Stimulated activated CD4-positive, alpha-beta T cell treated with anti-CD3 and anti-CD28 coated beads, Interleukin-2, amount 100 ng/mL, for 24 hours (primary cell): ENCODE results near the gene PPM1B.
"Not testable (repeated sequence)": the region's sequence is repeated elsewhere in the genome, so short reads cannot be mapped to it uniquely, and the experiment has no call there.

Source experiments
- DNase-seq, 2 donors: peaks; one replicate each; pipeline ENCODE4 v3.0.0-alpha.2; 2020

The PPM1B gene

DNA sequence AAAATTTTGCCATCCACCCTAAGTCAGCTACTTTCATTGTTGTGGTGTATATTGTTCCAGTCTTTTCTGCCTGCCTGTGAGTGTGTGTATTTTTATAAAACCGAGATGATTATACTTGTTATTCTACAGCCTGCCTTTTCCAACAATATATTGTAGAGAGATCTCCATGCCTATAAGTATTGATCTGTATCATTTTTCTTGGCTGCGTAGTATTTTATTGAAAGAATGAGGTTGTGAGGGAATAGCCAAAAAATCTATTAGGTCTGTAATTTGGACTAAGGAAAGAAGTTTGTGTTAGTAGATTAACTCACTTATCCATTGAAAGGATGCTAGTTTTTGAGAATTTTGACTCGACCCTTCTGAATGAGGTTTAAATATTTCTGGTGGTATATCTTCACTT is 34.9 kb downstream of the PPM1B start:
- DNase-seq: no peak

DNA sequence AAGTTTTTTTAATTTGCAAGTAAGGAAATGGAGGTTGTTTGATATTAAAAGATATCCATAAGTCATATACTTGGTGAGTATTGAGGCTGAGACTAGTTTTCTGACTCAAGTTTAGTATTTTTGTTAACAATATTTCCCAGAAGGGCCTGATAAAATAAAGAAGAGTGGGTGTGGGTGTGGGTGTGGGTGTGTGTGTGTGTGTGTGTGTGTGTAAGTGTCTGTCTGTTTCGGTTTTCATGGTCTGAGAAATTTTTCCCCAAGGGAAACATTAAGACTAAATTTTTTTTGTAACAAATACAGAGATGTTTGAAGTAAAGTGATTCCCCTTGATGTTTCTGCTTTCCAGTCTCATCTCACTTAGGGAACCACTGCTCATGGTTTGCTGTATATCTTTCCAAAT is 36.5 kb downstream of the PPM1B start:
- peak in 1 of 2 donors; percentile 31 for DNase-seq

DNA sequence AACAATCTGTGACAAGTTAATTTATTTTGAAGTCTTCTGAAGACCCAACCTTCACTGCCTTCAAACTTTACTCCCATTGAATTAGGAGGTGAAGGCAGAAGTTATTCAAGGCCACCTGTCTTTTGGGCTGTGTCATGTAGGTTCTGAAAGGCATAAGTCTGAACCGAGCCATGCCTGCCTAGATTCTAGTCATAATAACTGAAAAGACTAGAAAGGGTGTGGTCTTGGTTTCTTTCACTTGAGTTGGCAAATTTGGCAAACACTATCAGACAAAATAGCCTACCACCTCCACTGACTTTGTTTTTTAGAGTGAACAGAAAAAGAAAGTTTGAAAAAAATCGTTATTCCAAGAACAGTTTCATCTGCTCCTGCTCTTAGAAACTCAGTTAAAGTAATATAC is 38.4 kb downstream of the PPM1B start:
- no peak for DNase-seq

DNA sequence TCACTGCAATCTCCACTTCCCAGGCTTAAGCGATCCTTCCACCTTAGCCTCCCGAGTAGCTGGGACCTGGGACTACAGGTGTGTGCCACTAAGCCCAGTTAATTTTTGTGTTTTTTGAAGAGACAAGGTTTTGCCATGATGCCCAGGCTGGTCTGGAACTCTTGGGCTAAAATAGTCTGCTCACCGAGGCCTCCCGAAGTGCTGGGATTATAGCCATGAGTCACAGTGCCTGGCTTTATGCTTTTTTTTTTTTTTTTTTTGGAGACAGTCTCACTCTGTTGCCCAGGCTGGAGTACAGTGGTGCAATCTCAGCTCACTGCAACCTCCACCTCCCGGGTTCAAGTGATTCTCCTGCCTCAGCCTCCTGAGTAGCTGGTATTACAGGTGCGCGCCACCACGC is 39.0 kb downstream of the PPM1B start:
- DNase-seq: not testable (repeated sequence)

DNA sequence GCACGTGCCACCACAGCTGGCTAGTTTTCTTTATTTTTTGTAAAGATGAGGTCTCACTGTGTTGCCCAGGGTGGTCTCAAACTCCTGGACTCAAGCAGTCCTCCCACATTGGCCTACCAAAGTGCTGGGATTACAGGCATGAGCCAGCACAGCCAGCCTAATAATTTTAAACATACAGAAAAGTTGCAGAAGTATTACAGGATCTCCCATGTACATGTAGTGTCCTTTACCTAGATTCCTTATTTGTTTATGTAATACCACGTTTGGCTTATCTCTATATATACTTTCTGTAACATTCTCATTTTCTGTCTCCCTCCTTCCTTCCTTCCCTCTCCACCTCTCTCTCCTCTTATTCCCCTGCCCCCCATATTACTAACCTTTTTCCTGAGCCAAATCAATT is 41.7 kb downstream of the PPM1B start:
- DNase-seq: no peak

DNA sequence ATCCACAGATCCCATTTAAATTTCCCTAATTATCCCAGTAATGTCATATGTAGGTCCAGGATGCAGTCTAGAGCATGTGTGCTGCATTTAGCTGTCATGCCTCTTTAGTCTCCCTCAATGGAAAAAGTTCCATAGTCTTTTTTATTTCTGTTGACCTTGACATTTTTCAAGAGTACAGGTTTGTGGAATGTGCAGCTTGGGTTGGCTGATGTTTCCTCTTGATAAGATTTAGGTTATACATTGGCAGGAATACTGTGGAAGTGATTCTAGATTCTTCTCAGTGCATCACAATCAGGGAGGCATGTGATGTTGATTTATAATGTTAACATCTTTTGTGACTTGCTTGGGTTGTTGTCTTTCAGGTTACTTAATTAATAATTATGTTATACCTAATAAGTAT is 42.5 kb downstream of the PPM1B start:
- DNase-seq: no peak

DNA sequence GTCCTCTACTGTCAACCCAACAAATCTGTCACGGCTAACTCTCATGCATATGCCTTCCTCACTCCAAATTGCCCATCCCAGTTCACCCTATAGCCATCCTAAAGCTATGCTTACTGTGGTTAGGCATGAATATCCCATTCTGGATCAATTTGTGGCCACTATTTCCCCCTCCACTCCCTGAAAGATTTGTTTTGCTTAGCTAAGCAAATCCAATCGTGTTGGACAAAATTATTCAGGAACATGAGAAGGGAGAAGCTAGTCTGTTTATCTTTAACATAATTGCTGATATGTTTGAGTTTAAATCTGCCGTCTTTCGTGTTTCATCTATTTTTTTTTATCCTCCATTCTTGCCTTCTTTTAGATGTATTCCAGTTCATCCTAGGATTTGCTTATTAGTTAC is 43.6 kb downstream of the PPM1B start:
- no peak for DNase-seq

DNA sequence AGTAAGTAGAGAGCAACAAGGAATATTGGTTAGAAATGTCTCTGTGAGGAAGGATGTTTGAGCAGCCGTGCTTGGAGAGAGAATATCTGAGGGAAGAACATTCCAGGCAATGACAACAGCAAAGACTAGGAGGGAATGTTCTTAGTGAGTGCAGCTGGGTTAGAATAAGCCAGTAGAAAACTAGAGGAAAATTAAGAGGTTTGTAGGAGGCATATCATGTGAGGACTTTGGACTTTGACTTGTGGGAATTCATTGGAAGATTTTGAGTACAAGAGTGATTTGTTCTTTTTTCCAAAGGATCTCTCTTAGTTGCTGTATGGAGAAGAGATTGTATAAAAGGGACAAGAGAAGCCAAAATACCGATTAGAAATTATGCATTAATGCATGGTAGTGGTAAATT is 47.2 kb downstream of the PPM1B start:
- DNase-seq: no peak

DNA sequence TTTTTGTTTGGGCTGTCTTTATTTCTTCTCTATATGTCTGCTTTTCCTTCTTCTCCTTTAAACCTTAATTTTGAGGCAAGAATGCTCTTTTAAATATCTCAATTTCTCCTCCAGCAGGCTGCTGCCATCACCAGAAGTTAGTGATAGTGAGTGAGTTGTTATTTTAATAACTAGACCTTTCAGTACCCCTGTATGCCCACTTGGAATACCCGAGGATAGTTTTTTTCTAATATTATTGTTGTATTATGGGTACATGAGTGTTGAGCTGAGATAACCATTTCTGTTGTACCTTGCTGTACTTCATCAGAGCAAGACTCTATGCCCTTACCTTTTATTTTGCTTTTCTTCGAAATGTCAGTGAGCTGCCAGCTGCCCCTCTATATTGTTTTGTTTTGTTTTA is 50.1 kb downstream of the PPM1B start:
- DNase-seq: no peak

DNA sequence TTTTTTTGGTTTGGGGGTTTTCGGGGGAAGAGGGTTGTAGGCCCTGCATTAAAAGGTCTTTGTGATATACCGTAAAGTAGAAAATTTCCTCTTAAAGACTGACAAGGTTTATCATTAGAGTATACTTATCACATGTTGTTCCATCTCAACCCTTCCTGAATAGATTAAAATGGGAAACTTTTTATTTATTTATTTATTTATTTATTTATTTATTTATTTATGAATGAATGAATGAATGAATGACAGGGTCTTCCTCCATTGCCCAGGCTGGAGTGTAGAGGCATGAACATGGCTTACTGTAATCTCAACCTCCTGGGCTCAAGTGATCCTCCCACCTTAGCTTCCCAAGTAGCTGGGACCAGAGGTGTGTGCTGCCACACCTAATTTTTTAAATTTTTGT is 58.1 kb downstream of the PPM1B start:
- DNase-seq: no peak

DNA sequence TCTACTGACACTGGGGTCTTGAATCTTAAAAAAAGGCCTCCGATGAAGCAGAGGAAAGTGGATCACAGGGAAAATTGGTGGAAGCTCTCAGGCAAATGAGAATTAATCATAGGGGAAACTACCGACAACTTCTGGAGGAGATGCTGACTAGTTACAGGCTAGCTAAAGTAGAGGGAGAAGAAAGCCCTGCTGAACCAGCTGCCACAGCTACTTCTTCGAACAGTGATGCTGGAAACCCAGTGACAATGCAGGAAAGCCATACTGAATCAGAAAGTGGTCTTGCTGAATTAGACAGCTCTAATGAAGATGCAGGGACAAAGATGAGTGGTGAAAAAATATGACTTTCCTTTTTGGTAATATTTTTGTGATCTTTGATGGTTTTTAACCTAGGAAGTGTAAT is 61.7 kb downstream of the PPM1B start:
- no peak for DNase-seq

DNA sequence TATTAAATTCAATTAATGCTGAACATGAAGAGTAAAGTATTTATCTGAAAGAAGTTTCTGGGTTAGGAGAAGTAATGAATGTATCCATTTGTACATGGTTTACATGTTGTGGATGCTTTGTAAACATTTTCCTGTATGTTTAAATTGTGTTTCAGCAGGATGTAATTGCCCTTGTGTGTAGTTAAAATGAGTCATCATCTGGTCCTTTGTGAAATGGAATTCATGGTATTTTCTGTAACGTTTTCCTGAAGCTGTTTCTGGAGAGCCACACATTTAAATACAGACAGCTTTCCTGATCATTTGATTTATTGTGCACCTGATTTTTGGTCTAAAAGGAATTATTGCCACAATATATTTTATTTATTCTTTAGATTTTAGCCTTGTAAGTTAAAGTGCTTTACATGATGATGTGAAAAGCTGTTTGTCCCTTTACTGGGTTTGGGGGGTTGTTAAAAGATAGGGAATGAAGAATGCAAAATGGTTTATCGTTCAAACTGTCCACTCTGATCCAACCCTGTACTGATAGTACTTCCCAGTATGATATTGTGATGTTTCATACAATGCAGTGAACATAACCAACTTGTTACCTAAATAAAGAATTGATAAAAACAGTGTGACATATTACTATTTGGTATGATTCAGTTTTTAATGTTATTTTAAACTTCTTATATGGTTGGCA is 64.9 kb downstream of the PPM1B start:
- DNase-seq: no peak

DNA sequence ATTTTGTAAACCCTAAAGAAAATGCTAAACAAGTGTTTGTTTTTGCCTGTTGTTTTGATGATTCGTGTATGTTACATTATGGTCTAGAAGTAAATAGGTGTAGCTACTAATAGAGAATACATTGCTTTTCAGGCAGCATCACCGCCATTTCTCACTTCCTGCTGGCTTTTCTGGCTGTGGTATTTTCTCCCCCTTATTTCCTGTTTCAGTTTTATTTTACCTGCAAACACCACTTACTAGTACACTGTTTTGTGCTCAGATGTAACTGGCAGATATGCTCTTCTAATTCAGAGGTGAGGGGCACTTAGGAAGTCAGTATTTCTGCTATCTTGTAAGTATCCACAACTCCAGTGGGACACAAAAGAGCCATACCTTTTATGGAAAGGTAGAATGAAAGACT is 68.5 kb downstream of the PPM1B start:
- peak in 1 of 2 donors; percentile 22 for DNase-seq

DNA sequence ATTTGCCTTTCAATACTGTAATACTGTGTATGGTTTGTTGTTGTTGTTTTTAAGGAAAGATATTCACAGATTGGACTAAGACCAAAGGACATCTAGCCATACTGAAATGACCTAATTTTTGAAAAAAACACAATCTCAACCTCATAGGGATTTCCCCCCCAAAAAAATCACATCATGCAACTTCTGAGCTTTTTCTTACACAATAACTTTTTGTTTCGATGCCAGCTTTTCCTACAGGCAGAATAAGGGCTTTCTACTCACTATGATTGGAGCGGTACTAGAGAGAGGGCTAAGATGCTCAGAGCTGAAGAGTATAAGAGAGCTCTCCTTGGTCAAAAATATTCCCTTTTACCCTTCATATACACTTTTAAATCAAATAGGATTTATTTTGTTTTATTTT is 74.2 kb downstream of the PPM1B start:
- no peak for DNase-seq

DNA sequence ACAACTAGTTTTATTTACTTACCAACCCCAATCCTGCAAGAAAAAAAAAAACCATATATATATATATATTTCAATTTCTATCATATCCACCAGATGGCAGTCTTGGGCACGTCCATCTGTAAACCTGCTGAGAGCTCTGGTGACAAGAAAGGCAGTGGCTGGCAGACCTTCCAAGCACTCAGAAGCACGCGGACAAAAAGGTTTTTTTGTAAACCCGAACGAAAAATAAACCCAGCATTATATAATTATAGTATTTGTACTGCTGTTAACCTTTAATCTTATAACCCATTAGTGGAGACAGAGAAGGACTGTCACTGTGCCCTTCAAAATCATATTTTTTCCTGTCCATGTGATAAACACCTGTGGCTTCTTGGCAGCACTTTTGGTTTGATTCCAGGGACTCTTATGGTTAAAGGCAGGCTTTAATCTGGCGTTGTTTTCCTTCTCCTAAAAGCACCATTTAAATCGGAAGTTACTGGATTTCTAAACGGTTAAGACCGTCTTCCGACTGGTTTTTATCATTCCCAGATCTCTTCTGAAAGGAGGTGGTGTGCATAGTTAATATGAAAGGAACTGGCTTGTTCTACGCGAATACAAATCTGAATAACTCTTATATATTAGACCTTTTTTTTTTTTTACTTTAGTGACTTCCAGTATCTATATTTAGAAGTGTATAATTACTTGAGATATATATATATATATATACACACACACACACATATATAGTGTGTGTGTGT is 75.6 kb downstream of the PPM1B start:
- DNase-seq: peak; percentile 51 to 55

DNA sequence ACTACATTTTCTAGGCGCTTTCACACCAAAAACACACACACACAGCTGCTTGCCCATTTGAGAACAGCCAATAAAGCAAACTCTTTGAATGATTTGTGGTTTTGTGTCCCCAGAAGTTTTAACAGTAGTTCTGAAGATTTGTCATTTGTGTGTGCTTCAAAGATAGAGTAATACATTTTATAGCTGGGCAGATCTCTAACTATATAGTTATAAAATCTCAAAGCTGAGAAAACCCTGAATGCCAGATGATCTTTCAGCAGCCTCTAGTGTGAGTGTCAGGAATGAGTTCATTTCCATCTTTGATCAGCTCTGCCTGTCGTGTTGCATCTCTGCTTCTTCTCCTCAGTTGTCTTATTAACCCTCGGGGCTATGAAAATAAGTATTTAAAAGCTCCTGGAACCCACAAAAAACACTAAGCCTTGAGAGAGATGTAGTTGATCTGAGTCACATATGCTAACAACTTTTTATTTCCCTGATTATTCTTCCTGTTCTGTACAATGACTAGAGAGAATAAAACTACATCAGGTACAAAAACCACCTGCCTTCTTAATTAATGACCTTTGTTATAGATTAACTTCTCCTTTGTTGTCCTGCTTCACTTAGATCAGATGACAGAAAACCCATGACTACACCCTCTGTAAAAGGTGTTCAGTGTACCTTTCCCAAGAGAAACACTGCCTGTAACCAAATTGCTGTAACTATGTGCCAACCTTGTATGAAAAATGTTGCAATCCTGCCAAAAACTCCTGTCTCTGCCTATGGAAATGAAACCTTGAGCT is 76.6 kb downstream of the PPM1B start:
- no peak for DNase-seq

DNA sequence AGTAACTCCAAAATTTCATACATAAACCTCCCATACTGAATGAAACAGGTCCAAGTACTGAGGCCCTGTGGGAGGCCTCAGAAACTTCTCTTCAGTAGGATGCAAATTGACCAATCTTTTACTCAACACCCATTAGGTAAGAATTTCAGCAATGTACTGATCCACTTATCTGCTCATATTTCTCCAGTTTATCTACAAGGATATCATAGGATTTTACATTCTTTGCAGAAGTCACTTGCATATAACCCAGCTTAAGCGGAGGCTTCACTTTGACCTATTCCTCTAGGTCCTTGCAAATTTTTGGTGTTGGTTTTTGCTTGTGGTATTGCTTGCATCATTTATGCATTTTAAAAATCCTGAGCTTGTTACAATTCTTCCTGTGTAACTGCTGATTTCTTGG is 77.8 kb downstream of the PPM1B start:
- DNase-seq: no peak

DNA sequence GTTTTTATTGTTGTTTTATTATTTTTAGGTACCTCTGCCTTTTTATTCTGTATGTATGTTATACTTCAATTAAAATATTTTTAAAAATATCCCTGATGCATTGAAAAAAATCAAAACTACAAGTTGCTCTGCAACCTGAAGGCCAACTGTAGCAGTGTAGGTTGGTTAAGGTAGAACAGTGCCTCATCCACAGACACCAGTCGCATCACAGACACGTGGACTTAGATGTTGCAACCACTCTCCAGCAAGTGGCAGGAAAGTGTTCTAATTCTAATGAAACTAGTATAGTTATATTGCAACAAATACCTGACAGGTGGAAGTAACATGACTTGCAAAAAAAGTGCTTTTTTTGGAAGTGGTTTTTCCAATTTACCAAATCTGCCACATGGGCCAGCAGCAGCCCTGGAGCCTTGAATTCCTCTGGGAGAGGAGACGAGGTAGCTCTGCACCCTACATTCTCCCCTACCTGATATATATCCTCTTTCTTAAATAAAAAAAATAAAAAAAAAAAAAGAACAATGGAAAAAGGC is 78.2 kb downstream of the PPM1B start:
- no peak for DNase-seq

DNA sequence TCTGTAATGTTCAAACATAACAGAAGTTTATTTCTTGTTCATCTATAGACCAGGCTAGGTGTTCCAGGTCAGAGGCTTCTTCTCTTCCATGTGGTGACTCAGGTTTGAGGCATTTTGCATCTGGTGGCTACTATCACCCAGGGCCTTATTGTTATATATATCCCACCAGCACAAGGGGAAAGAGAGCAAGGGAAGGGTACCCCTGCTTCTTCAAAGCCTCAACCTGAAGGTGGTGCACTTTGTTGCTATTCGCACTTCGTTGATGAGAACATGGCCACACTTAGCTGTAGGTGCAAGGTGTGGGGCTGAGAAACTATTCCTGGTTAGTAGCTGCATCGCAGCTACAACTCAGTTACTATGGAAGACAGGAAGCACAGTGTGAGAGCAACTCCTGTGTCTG is 79.2 kb downstream of the PPM1B start:
- no peak for DNase-seq

DNA sequence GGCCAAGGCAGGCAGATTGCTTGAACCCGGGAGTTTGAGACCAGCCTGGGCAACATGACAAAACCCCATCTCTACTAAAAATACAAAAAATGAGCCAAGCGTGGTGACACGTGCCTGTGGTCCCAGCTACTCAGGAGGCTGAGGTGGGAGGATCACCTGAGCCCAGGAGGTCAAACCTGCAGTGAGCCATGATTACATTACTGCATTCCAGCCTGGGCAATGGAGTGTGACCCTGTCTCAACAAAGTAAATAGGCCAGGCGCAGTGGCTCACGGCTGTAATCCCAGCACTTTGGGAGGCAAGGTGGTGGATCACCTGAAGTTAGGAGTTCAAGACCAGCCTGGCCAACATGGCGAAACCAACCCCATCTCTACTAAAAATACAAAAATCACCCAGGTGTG is 80.6 kb downstream of the PPM1B start:
- not testable (repeated sequence) for DNase-seq

DNA sequence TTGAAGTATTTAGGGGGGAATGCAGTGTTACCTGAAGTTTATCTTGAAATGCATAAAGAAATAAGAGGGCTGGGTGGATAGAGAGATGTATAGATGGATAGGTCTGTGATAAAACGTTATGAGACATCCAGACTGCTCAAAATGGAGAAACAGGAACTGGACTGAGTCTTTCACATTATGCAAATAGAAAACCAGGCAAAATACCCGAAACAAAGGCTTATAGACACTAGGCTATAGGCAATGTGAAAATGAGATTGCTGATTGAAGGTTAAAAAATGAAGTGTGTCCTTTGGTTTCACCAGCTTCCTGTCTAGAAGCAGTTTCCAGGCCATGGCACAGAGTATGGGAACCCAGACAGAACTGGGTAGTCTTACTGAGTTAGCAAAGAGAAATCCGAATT is 81.7 kb downstream of the PPM1B start:
- DNase-seq: no peak

DNA sequence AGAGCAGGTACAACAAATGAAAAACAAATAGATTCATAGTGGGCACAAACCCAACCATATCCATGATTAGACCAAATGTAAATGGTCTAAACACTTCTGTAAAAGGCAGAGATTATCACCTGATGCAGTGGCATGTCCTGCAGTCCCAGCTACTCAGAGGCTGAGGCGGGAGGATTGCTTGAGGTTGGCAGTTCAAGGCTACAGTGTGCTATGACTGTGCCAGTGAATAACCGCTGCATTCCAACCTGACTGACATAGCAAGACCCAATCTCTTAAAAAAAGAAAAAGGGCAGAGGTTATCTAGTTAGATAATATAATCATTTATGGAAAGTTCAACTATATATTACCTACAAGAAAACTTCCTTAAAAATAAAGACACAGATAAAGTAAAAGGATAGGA is 85.3 kb downstream of the PPM1B start:
- no peak for DNase-seq

DNA sequence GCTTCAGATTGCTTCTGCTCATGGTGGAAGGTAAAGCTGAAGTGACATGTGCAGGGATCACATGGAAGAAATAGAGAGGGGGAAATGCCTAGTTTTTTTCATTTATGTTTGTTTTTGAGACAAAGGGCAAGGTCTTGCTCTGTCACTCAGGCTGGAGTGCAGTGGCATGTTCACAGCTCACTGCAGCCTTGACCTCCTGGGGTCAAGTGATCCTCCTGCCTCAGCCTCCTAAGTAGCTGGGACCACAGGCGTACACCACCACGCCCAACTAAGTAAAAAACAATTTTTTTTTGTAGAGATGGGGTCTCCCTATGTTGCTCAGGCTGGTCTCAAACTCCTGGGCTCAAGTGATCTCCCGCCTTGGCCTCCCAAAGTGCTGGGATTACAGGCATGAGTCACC is 87.0 kb downstream of the PPM1B start:
- not testable (repeated sequence) for DNase-seq

DNA sequence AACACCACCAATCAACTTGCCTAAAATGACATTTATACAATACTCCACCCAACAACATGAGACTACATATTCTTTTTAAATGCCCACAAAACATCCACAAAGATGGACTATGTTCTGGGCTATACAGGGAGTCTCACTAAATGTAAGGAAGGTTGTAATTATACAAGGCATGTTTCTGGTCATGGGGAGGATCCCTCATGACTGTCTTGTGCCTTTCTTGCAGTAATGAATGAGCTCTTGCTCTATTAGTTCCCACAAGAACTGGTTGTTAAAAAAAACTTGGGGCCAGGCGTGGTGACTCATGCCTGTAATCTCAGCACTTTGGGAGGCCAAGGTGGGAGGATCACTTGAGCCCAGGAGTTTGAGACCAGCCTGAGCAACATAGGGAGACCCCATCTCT is 89.1 kb downstream of the PPM1B start:
- not testable (repeated sequence) for DNase-seq
